Activated CD4-positive, CD25-positive, alpha-beta regulatory T cell treated with anti-CD3 and anti-CD28 coated beads, Interleukin-2, amount 50 U/mL, for 72 hours (primary cell): ENCODE data around the gene LSM14A.

ENCODE experiments used
- DNase-seq: peaks from one replicate; pipeline ENCODE4 v3.0.0; 2021

LSM14A gene

GRCh38 chr19:34259367-34260095 is 87.2 kb downstream of the LSM14A start:
- no peak for DNase-seq

GRCh38 chr19:34260771-34261173 is 88.5 kb downstream of the LSM14A start:
- DNase-seq = no peak

- no peak for DNase-seq
Observed at GRCh38 chr19:34261334-34262109, 89.2 kb downstream of the LSM14A start.

GRCh38 chr19:34263745-34264237 is 91.5 kb downstream of the LSM14A start:
- no peak for DNase-seq

- no peak for DNase-seq
Observed at GRCh38 chr19:34265221-34265650, 92.9 kb downstream of the LSM14A start.

GRCh38 chr19:34269081-34269480 is 96.8 kb downstream of the LSM14A start:
- DNase-seq = no peak

- DNase-seq = no peak
Observed at GRCh38 chr19:34269489-34269888, 97.2 kb downstream of the LSM14A start.

GRCh38 chr19:34269968-34270621 is 97.8 kb downstream of the LSM14A start:
- peak; percentile 51 for DNase-seq

- DNase-seq = no peak
Observed at GRCh38 chr19:34273121-34273520, 100.8 kb downstream of the LSM14A start.

- no peak for DNase-seq
Observed at GRCh38 chr19:34274284-34274826, 102.1 kb downstream of the LSM14A start.

GRCh38 chr19:34274827-34275625 is 102.7 kb downstream of the LSM14A start:
- no peak for DNase-seq

GRCh38 chr19:34275705-34276104 is 103.4 kb downstream of the LSM14A start:
- no peak for DNase-seq

GRCh38 chr19:34276614-34277013 is 104.3 kb downstream of the LSM14A start:
- no peak for DNase-seq

GRCh38 chr19:34277244-34277643 is 104.9 kb downstream of the LSM14A start:
- no peak for DNase-seq

GRCh38 chr19:34278783-34279182 is 106.5 kb downstream of the LSM14A start:
- no peak for DNase-seq
